HG03175 (cell line): ENCODE measurements around the gene TSGA10IP.
"Not testable (repeated sequence)": the region's sequence is repeated elsewhere in the genome, so short reads cannot be mapped to it uniquely, and the experiment has no call there.

Experiments
- ATAC-seq: cut with Tn5 transposase; IDR thresholded peaks from one replicate; pipeline ENCODE4 v1.9.1; 2021; ENCODE audit warnings: mild to moderate bottlenecking, moderate library complexity; ENCODE audit not compliant: unreplicated experiment

The TSGA10IP gene

GRCh38 chr11:65945941-65946558 lies 770 bp downstream of the TSGA10IP start:
- ATAC-seq, result no peak

- ATAC-seq, result no peak
Measured at GRCh38 chr11:65946655-65947054, 1.4 kb downstream of the TSGA10IP start.

GRCh38 chr11:65947133-65947532 lies 1.9 kb downstream of the TSGA10IP start:
- ATAC-seq, result no peak

- ATAC-seq, result no peak
Measured at GRCh38 chr11:65947603-65948125, 2.4 kb downstream of the TSGA10IP start.

GRCh38 chr11:65950711-65951110 lies 5.4 kb downstream of the TSGA10IP start:
- ATAC-seq, result not testable (repeated sequence)

- ATAC-seq, result not testable (repeated sequence)
Measured at GRCh38 chr11:65951641-65952040, 6.4 kb downstream of the TSGA10IP start.

- no peak for ATAC-seq
Measured at GRCh38 chr11:65952052-65952521, 6.8 kb downstream of the TSGA10IP start.

GRCh38 chr11:65953471-65953870 lies 8.2 kb downstream of the TSGA10IP start:
- no peak for ATAC-seq

- no peak for ATAC-seq
Measured at GRCh38 chr11:65954771-65955170, 9.5 kb downstream of the TSGA10IP start.

- ATAC-seq, result no peak
Measured at GRCh38 chr11:65958291-65958690, 13.0 kb downstream of the TSGA10IP start.

- ATAC-seq, result no peak
Measured at GRCh38 chr11:65958774-65959420, 13.6 kb downstream of the TSGA10IP start.

GRCh38 chr11:65960824-65961266 lies 15.6 kb downstream of the TSGA10IP start:
- no peak for ATAC-seq

GRCh38 chr11:65961267-65962140 lies 16.2 kb downstream of the TSGA10IP start, which contains the start of gene SART1:
Gene SART1, plus strand, starts transcription at chr11:65961734. Its CDS starts 47 bp downstream, at chr11:65961781.
- peak; percentile 85 for ATAC-seq

- ATAC-seq, result no peak
Measured at GRCh38 chr11:65962141-65962564, 16.9 kb downstream of the TSGA10IP start.

- ATAC-seq, result no peak
Measured at GRCh38 chr11:65964906-65965305, 19.6 kb downstream of the TSGA10IP start.

- ATAC-seq, result no peak
Measured at GRCh38 chr11:65965986-65966762, 20.9 kb downstream of the TSGA10IP start.

GRCh38 chr11:65967329-65967934 lies 22.2 kb downstream of the TSGA10IP start:
- ATAC-seq, result no peak

- ATAC-seq, result no peak
Measured at GRCh38 chr11:65968600-65969482, 23.6 kb downstream of the TSGA10IP start.

- no peak for ATAC-seq
Measured at GRCh38 chr11:65972116-65972515, 26.8 kb downstream of the TSGA10IP start.
